HG03095 (cell line): ENCODE results near the gene ZSCAN2.

ENCODE experiments used
- ATAC-seq: cut with Tn5 transposase; IDR thresholded peaks from one replicate; pipeline ENCODE4 v1.9.1; 2021; ENCODE audit warnings: moderate library complexity; ENCODE audit not compliant: unreplicated experiment

ZSCAN2 gene

DNA sequence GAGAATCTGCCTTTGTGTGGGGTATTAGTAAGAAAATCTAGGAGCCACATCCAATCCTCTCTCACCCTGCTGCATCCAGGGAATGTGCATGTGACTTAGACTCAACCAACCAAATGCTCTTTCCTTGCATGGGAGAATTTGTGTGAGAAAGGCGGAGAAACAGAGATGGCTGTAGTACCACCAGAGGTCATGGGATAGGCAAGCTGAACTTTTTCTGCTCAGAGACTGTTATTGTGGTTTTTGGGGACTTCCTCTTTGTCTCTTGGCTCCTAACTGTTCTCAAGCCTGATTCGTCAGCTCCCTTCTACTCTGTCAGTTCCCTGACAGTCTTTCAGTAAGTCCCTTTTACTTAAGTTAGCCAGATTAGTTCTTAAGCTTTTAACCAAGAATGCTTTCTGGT is 2.6 kb upstream of the ZSCAN2 start:
- peak; percentile 32 for ATAC-seq

DNA sequence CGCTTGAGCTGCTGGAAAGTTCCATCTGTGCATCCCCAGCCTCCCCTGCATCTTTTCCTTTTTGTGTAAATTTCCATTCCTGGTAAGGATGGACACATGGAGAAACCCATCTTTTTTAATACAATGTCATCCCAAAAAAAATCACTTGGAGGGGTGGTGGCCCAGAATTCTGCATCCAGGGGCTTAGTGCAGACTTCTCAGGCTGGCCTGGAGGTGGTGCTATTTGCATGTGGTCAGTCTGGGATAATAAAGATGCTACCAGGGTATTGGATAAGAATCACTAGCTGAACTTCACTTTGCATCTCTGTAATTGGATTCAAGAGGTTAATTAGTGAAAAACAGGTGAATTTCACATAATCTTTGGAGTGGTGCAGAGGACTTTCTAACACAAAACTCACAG is 1.8 kb upstream of the ZSCAN2 start:
- no peak for ATAC-seq

- no peak for ATAC-seq
Measured at GRCh38 chr15:84599906-84600305, 903 bp upstream of the ZSCAN2 start.

DNA sequence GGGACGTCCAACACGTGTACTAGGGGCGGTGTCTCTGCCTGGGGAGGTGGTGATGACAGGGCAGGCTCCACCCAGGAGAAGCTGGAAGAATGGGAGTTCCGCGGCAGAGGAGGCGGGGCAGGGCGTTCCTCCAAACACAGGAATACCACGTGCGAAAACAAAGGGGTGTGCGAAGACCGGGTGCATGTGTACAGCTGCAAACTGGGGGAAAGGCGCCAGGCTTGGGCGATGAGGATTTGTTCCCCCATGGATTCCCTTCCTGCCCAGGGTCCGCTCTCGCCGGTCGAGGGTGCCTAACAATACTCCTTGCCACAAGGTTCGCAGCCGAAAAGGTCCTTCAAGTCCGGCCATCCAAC is 500 bp upstream of the ZSCAN2 start:
- no peak for ATAC-seq

GRCh38 chr15:84601555-84601838 is 688 bp downstream of the ZSCAN2 start:
- no peak for ATAC-seq

DNA sequence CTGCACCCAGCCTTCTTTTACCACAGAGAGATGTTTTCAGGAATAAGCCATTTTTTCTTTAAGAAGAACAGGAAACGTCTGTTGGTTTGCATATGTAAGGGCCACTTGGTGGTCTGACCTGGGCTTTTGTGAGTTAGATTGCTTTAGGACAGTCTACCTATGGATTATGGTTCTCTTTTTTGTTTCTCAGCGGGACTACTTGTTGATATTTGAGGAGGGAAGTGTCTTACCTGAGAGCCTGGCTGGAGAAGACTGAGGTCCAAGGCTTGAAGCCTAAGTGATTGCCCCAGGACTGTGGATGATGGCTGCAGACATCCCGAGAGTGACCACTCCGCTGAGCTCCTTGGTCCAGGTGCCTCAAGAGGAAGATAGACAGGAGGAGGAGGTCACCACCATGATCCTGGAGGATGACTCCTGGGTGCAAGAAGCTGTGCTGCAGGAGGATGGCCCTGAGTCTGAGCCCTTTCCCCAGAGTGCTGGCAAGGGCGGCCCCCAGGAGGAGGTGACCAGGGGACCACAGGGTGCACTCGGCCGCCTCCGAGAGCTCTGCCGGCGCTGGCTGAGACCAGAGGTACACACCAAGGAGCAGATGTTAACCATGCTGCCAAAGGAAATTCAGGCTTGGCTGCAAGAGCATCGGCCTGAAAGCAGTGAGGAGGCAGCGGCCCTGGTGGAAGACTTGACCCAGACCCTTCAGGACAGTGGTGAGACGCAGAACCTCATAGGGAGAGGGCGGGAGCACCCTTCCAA is 3.0 kb downstream of the ZSCAN2 start:
- no peak for ATAC-seq

GRCh38 chr15:84604826-84605553 is 4.2 kb downstream of the ZSCAN2 start:
- ATAC-seq, result no peak

DNA sequence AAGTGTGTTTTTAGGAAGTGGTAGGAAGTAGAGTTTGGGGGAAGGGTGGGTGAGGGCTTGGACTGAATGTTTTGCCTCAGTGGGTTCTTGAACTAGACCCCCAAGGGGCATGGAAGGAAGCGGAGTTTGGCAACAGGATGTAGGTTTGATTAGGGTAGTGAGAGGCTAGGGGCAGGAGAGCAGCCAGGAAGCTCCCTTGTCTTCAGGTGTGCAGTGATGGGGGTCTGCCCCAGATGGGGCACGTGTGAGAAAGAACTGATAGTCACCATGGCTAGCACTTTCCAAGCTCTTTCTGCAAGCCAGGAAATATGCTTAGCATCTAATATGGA is 4.7 kb downstream of the ZSCAN2 start:
- ATAC-seq, result no peak

GRCh38 chr15:84606653-84607120 is 5.9 kb downstream of the ZSCAN2 start:
- ATAC-seq, result no peak

DNA sequence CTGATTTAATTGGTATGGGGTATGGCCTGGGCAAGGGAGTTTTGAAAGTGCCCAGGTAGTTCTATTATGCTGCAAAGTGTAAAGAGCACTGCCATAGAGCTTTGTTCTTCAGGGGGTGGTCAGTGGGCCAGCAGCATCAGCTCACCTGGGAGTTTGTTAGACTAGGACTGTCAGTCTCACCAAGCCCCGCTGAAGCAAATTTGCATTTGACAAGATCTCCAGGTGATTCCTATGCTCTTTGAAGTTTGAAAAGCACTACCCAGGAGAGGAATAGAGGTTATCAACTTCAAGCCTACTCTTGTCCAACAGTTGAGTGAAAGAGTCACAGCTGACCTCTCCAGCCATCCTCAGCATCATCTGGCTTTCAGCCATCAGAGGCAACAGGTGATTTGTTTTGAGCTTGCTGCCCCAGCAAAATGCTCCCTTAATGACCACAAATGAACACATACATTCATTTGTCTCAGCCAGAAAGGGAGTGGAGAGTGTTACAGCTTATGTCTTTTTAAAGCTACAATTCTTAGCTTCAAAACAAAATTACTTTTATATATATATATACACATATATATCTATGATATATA is 8.0 kb downstream of the ZSCAN2 start:
- ATAC-seq, result no peak

DNA sequence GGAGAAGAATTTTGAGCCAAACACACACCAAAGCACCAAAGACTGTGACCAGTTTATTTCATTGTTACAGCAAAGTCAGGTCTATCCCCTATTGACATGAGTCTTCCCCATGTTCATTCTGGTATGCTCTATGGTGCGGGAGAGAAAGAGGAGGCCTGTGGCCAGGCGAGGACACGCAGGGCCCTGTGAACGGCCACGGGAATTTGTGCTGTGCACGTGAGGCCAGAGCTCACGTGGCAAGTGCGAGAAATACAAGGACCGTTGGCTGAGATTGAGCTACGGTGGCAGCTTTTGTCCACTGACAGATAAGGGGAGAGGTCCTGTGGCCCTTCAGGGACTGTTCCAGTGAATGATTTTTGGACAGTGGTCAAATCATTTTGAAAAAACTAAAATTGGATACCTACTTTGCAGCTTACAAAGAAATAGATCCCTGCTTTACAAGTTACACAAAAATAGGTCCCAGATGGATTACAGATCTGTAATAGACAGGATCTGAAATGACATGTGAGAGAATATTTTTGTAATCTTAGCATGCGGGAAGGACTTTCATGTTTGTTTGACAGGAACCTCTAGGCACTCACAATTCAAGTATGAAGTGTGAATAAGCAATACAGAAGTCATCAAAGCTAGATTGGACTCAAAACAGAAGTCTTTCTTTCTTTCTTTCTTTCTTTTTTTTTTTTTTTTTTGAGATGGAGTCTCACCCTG is 9.2 kb downstream of the ZSCAN2 start:
- ATAC-seq, result no peak

GRCh38 chr15:84611631-84612030 is 10.8 kb downstream of the ZSCAN2 start:
- no peak for ATAC-seq

GRCh38 chr15:84616235-84616634 is 15.4 kb downstream of the ZSCAN2 start:
- no peak for ATAC-seq

GRCh38 chr15:84620626-84621025 is 19.8 kb downstream of the ZSCAN2 start:
- ATAC-seq, result no peak

DNA sequence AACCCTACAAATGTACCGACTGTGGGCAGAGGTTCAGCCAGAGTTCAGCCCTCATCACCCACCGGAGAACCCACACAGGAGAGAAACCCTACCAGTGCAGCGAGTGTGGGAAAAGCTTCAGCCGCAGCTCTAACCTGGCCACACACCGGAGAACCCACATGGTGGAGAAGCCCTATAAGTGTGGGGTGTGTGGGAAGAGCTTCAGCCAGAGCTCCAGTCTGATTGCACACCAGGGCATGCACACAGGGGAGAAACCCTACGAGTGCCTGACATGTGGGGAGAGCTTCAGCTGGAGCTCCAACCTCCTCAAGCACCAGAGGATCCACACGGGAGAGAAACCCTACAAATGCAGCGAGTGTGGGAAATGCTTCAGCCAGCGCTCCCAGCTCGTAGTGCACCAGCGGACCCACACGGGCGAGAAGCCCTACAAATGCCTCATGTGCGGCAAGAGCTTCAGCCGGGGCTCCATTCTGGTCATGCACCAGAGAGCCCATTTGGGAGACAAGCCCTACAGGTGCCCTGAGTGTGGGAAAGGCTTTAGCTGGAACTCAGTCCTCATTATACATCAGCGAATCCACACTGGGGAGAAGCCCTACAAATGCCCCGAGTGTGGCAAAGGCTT is 20.7 kb downstream of the ZSCAN2 start:
- no peak for ATAC-seq

DNA sequence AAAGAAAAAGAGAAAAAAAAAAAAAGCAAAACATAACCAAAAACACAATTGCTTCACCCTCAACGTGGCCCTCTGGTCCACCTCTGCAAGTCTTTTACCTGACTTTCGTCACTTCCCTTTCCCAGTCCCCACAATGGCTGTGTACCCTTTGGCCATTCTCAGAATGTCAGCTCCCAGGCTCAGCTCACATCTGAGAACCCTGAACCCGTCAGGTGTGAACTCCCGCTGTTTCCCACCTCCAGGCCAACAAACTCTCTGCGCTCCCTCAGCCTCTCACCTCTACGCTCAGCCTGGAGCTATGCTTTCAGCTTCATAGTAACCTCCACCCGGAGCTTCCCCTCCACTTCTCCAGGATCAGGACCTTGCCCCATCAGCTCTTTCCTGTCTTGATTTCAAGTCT is 23.6 kb downstream of the ZSCAN2 start:
- no peak for ATAC-seq

GRCh38 chr15:84625123-84625522 is 24.3 kb downstream of the ZSCAN2 start:
- no peak for ATAC-seq

GRCh38 chr15:84629033-84629432 is 28.2 kb downstream of the ZSCAN2 start:
- ATAC-seq, result no peak

DNA sequence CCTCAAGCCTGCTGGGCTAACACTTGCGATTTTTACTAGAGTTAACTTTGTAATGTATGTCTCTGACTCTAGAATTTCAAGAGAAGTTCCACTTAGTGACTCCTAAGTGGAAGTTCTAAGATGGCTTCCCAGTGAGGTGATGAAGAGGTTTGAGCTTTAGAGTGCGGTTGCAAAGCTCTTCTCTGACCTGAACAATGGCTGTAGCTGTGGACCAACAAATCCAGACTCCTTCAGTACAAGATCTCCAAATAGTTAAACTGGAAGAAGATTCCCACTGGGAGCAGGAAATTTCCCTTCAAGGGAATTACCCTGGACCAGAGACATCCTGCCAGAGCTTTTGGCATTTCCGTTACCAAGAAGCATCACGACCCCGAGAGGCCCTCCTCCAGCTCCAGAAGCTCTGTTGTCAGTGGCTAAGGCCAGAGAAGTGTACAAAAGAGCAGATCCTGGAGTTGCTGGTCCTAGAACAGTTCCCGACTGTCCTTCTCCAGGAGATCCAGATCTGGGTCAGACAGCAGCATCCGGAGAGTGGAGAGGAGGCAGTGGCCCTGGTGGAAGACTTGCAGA is 31.0 kb downstream of the ZSCAN2 start:
- ATAC-seq, result no peak

DNA sequence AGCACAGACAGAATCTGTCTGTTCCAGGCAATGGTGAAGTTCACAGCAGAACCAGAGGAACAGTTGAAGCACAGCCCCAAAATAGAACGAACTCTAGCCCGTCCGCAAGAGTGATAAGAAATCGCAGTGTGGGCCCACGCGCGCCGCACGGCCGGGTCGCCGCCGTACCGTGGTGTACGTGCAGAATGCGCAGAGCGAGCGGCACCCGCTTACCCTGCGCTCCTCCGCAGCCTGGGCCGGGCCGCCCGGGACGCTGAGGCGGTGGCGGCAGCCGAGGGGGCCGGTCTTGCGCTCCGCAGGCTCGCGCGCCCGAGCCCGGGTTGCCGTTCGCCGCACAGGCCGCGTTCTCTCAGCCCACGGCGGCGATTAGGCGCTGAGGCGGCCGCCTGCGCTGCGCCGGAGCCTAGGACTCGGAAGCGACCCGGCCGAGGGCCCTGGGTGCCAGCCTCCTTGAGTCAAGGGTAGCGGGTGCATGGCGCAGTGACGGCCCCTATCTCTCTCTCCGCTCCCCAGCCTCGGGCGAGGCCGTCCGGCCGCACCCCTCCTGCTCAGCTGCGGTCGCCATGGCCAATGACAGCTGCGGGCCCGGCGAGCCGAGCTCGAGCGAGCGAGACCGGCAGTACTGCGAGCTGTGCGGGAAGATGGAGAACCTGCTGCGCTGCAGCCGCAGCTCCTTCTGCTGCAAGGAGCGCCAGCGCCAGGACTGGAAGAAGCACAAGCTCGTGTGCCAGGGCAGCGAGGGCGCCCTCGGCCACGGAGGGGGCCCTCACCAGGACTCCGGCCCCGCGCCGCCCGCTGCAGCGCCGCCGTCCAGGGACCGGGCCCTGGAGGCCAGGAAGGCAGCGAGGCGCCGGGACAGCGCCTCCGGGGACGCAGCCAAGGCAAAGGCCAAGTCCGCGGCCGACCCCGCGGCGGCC is 32.8 kb downstream of the ZSCAN2 start:
- peak; percentile 44 for ATAC-seq
